ENCODE measurements around the gene AATK. TPM values are rescaled to one million over a fixed set of nuclear protein-coding genes. Genes with fewer than 3 reads are reported as not detected.

Gene AATK
- total and polyA plus RNA-seq, 4 donors, result 2.9 to 15.1 (median 9.1) TPM

DNA sequence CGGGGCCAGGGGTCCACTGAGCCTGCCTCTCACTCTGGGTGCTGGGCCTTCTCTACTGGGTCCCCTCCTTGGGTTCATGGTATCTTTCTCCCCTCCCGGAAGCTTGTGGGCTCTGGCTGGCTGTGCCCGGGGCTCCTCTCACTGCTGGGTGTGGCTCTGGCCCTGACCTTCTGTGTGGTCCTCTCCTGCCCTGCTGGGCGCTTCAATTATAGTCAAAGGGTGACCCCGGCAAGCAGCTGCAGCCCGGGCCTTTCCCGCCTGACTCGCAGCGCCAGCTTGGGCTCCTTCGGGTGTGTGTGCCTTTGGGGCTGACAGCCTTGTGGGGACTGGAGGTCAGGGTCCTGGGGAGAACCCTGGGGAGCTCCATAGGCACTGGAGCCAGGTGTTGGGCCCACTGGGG, 55.0 kb downstream of the AATK start:
- intact Hi-C loops (cut with DNase I), result no loop called here
- DNase-seq (no peak), ATAC-seq (ENCODE audit: low FRiP score) (no peak)
- 84 to 87% methylated on average over 10 of the region's 10 CpGs for WGBS, 2 donors
- no peak overlapping the region for H3K4me3 ChIP-seq (ENCODE audit: low read length in 2 of 2)
- no peaks in the 10 kb centered on the region for H3K9me3 ChIP-seq (ENCODE audit: control insufficient read depth, low read length)
- no peaks in the 10 kb centered on the region for H3K27me3 ChIP-seq (ENCODE audit: control insufficient read depth in 1 of 2, insufficient read depth in 2 of 2, low read length in 1 of 2)
- no peaks in the 10 kb centered on the region for H3K36me3 ChIP-seq (ENCODE audit: control insufficient read depth in 1 of 2, insufficient read depth in 2 of 2, low read length in 1 of 2)
- no peaks in the 10 kb centered on the region for H3K4me1 ChIP-seq (ENCODE audit: control insufficient read depth in 1 of 2, insufficient read depth in 2 of 2, low read length in 2 of 2)
- H3K27ac ChIP-seq (ENCODE audit: low read depth in 1 of 2, low read length in 2 of 2), result no peak overlapping the region

DNA sequence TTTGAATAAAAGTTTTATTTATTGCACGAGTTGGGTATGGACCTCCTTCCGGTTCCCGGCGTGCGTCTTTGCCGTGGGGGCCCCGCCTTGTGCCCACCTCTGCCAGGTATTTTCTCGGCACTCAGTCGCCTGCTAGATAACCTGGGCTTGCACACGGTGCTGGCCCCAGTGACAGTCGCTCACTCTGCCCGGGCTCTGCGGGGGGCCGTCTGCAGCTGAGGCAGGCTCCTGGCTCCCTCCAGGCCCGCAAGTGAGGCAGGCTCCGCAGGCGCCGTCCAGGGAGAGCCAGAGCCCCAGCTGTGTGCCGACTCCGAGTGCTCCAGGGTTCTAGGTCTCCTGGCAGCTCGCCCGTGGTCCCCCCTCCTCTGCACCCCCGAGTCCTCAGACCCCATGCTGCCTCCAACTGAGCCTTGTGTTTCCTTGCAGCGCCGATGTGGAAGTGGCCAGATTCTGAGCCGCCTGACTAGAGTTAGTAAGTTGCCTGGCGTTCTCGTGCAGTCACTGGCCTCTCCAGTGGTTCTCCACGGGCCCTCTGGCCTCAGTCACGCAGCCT, 55.5 kb downstream of the AATK start:
- WGBS, 2 donors, result 85 to 89% methylated on average over 25 to 30 of the region's 30 CpGs
- Histone ChIP-seq H3K9me3 (ENCODE audit: control insufficient read depth, low read length) (no peaks in the 10 kb centered on the region), H3K27ac (ENCODE audit: low read depth in 1 of 2, low read length in 2 of 2) (no peak overlapping the region), H3K27me3 (ENCODE audit: control insufficient read depth in 1 of 2, insufficient read depth in 2 of 2, low read length in 1 of 2) (no peaks in the 10 kb centered on the region), H3K4me1 (ENCODE audit: control insufficient read depth in 1 of 2, insufficient read depth in 2 of 2, low read length in 2 of 2) (no peaks in the 10 kb centered on the region), H3K36me3 (ENCODE audit: control insufficient read depth in 1 of 2, insufficient read depth in 2 of 2, low read length in 1 of 2) (no peaks in the 10 kb centered on the region), H3K4me3 (ENCODE audit: low read length in 2 of 2) (no peak overlapping the region)
- intact Hi-C loops (cut with DNase I), result no loop called here
- no peak for ATAC-seq (ENCODE audit: low FRiP score)
- no peak for DNase-seq

DNA sequence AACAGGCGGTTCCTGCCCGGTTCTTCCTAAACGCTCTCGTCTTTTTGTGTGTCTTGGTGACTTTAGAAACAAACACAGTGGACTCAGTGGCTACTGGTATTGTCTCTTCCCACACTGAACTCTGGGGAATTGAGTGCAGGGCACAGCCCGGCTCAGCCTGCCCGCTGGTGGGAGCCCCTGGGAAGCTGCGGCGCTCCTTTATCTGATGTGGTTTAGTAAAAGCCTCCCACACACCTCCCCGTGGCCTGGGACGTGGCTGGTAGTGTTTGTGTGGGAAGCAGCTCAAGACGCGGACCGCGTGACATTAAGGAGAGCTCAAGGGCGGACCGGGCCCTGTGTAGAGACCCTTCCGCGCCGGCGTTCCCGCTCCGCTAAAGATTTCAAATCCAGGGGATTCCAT, 56.1 kb downstream of the AATK start:
- no peaks in the 10 kb centered on the region for H3K36me3 ChIP-seq (ENCODE audit: control insufficient read depth in 1 of 2, insufficient read depth in 2 of 2, low read length in 1 of 2)
- no peak for ATAC-seq (ENCODE audit: low FRiP score)
- H3K27me3 ChIP-seq (ENCODE audit: control insufficient read depth in 1 of 2, insufficient read depth in 2 of 2, low read length in 1 of 2), result no peaks in the 10 kb centered on the region
- H3K4me1 ChIP-seq (ENCODE audit: control insufficient read depth in 1 of 2, insufficient read depth in 2 of 2, low read length in 2 of 2), result no peaks in the 10 kb centered on the region
- intact Hi-C loops (cut with DNase I), result no loop called here
- DNase-seq, result no peak
- no peak overlapping the region for H3K27ac ChIP-seq (ENCODE audit: low read depth in 1 of 2, low read length in 2 of 2)
- 84 to 87% methylated on average over 22 of the region's 22 CpGs for WGBS, 2 donors
- no peaks in the 10 kb centered on the region for H3K9me3 ChIP-seq (ENCODE audit: control insufficient read depth, low read length)
- no peak overlapping the region for H3K4me3 ChIP-seq (ENCODE audit: low read length in 2 of 2)

DNA sequence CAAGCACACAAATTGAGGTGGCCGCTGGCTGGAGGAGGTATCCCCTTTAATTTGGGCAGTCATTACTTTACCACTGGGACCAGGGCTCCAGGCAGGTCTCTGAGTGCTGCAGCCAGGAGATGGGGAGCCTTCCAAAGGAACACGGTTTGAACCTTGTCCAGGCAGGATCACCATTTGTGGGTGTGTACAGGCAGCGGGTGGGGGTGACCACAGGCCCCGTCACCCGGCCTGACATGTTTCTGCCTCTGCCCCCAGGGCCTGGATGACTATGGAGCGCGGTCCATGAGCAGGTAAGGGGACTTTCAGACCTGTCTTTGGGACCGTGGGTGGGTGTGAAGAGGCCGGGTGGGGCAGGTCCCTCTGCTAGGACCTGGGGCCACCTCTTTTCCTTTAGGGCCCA, 57.8 kb downstream of the AATK start:
- H3K36me3 ChIP-seq (ENCODE audit: control insufficient read depth in 1 of 2, insufficient read depth in 2 of 2, low read length in 1 of 2), result no peaks in the 10 kb centered on the region
- H3K27me3 ChIP-seq (ENCODE audit: control insufficient read depth in 1 of 2, insufficient read depth in 2 of 2, low read length in 1 of 2), result no peaks in the 10 kb centered on the region
- H3K27ac ChIP-seq (ENCODE audit: low read depth in 1 of 2, low read length in 2 of 2), result no peak overlapping the region
- 82 to 86% methylated on average over 9 of the region's 9 CpGs for WGBS, 2 donors
- no peak for ATAC-seq (ENCODE audit: low FRiP score)
- H3K9me3 ChIP-seq (ENCODE audit: control insufficient read depth, low read length), result no peaks in the 10 kb centered on the region
- no peak for DNase-seq
- intact Hi-C loops (cut with DNase I), result no loop called here
- H3K4me3 ChIP-seq (ENCODE audit: low read length in 2 of 2), result no peak overlapping the region
- no peaks in the 10 kb centered on the region for H3K4me1 ChIP-seq (ENCODE audit: control insufficient read depth in 1 of 2, insufficient read depth in 2 of 2, low read length in 2 of 2)

DNA sequence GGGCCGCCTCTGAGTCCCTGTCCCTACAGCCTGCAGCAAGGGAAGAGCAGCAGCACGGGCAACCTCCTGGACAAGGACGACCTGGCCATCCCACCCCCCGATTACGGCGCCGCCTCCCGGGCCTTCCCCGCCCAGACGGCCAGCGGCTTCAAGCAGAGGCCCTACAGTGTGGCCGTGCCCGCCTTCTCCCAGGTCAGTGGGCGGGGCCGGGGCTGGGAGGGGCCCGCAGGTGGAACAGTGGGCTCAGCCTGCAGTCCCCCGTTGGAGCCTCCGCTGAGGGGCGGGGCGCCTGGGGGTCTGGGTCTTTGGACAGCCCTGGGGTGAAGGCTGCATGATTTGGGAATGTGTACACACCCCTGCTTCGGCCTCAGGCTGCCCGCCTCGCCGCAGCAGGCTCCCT, 59.3 kb downstream of the AATK start:
- intact Hi-C loops (cut with DNase I), result no loop called here
- no peak overlapping the region for H3K27ac ChIP-seq (ENCODE audit: low read depth in 1 of 2, low read length in 2 of 2)
- no peaks in the 10 kb centered on the region for H3K4me1 ChIP-seq (ENCODE audit: control insufficient read depth in 1 of 2, insufficient read depth in 2 of 2, low read length in 2 of 2)
- no peaks in the 10 kb centered on the region for H3K9me3 ChIP-seq (ENCODE audit: control insufficient read depth, low read length)
- H3K27me3 ChIP-seq (ENCODE audit: control insufficient read depth in 1 of 2, insufficient read depth in 2 of 2, low read length in 1 of 2), result no peaks in the 10 kb centered on the region
- no peak for ATAC-seq (ENCODE audit: low FRiP score)
- H3K36me3 ChIP-seq (ENCODE audit: control insufficient read depth in 1 of 2, insufficient read depth in 2 of 2, low read length in 1 of 2), result no peaks in the 10 kb centered on the region
- DNase-seq, result no peak
- 92 to 93% methylated on average over 24 of the region's 24 CpGs for WGBS, 2 donors
- no peak overlapping the region for H3K4me3 ChIP-seq (ENCODE audit: low read length in 2 of 2)

DNA sequence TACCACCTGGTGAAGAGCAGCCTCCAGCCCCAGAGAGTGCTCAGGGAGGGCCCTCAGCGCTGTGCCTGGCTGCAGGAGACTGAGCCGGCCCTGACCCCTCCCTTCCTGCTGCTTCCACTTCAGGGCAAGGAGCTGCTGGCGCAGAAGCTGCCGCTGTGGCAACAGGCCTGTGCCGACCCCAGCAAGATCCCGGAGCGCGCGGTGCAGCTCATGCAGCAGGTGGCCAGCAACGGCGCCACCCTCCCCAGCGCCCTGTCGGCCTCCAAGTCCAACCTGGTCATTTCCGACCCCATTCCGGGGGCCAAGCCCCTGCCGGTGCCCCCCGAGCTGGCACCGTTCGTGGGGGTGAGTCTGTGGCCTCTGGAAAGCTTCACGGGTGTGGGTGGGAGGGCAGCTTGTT, 62.6 kb downstream of the AATK start:
- WGBS, 2 donors, result 93 to 95% methylated on average over 18 to 20 of the region's 20 CpGs
- no peaks in the 10 kb centered on the region for H3K4me1 ChIP-seq (ENCODE audit: control insufficient read depth in 1 of 2, insufficient read depth in 2 of 2, low read length in 2 of 2)
- H3K36me3 ChIP-seq (ENCODE audit: control insufficient read depth in 1 of 2, insufficient read depth in 2 of 2, low read length in 1 of 2), result no peaks in the 10 kb centered on the region
- H3K27me3 ChIP-seq (ENCODE audit: control insufficient read depth in 1 of 2, insufficient read depth in 2 of 2, low read length in 1 of 2), result no peaks in the 10 kb centered on the region
- DNase-seq (no peak), ATAC-seq (ENCODE audit: low FRiP score) (no peak)
- intact Hi-C loops (cut with DNase I), result loop anchor here (5.0 kb wide), 2 partner anchors 66 to 76 kb away; partner anchors contain the start of gene BAIAP2 (in 1 of the 2)
- no peak overlapping the region for H3K4me3 ChIP-seq (ENCODE audit: low read length in 2 of 2)
- no peak overlapping the region for H3K27ac ChIP-seq (ENCODE audit: low read depth in 1 of 2, low read length in 2 of 2)
- H3K9me3 ChIP-seq (ENCODE audit: control insufficient read depth, low read length), result no peaks in the 10 kb centered on the region

DNA sequence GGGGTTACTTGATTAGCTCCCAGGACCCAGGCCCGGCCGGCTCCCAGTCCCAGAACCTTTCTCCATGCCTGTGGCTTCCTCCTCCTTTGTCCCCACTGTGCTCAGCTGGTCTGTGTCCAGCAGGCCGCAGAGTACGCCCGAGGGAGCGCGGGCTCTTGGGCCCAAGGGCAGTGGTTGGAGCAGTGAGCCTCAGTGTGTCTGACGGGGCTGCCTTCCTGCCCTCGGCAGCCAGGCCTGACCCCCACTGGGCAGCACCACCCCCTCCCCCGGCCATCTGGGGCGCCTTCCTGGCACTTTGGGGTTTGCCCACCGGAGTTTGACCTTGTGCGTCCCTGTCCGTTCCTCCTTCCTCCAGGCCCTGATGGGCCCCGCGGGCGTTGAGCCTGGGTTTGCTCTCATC, 63.2 kb downstream of the AATK start:
- Histone ChIP-seq H3K4me1 (ENCODE audit: control insufficient read depth in 1 of 2, insufficient read depth in 2 of 2, low read length in 2 of 2) (no peaks in the 10 kb centered on the region), H3K27me3 (ENCODE audit: control insufficient read depth in 1 of 2, insufficient read depth in 2 of 2, low read length in 1 of 2) (no peaks in the 10 kb centered on the region), H3K9me3 (ENCODE audit: control insufficient read depth, low read length) (no peaks in the 10 kb centered on the region), H3K36me3 (ENCODE audit: control insufficient read depth in 1 of 2, insufficient read depth in 2 of 2, low read length in 1 of 2) (no peaks in the 10 kb centered on the region), H3K27ac (ENCODE audit: low read depth in 1 of 2, low read length in 2 of 2) (no peak overlapping the region), H3K4me3 (ENCODE audit: low read length in 2 of 2) (no peak overlapping the region)
- ATAC-seq (ENCODE audit: low FRiP score), result no peak
- no peak for DNase-seq
- intact Hi-C loops (cut with DNase I), result loop anchor here (5.0 kb wide), 2 partner anchors 66 to 76 kb away; partner anchors contain the start of gene BAIAP2 (in 1 of the 2)
- 93 to 94% methylated on average over 14 to 17 of the region's 17 CpGs for WGBS, 2 donors

DNA sequence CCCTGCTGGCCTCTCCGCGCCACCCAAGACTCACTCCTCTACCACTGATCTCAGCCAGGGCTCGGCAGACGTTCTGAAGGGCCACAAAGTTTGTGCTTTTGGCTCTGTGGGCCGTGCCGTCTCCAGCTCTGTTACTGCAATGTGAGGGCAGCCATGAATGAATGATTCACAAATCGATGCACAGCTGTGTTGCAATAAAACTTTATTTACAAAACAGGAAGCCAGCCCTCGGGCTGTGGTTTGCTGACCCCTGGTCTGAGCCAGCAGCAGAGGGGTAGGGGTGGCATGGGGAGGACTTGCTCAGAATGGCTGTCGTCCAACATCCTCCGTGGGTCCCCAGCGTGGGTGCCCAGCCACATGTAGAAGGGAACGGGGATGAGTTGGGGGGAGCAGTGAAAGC, 63.7 kb downstream of the AATK start:
- intact Hi-C loops (cut with DNase I), result loop anchor here (5.0 kb wide), 2 partner anchors 65 to 75 kb away; partner anchors contain the start of gene BAIAP2 (in 1 of the 2)
- Histone ChIP-seq H3K4me3 (ENCODE audit: low read length in 2 of 2) (no peak overlapping the region), H3K9me3 (ENCODE audit: control insufficient read depth, low read length) (no peaks in the 10 kb centered on the region), H3K27ac (ENCODE audit: low read depth in 1 of 2, low read length in 2 of 2) (no peak overlapping the region), H3K27me3 (ENCODE audit: control insufficient read depth in 1 of 2, insufficient read depth in 2 of 2, low read length in 1 of 2) (no peaks in the 10 kb centered on the region), H3K4me1 (ENCODE audit: control insufficient read depth in 1 of 2, insufficient read depth in 2 of 2, low read length in 2 of 2) (no peaks in the 10 kb centered on the region), H3K36me3 (ENCODE audit: control insufficient read depth in 1 of 2, insufficient read depth in 2 of 2, low read length in 1 of 2) (no peaks in the 10 kb centered on the region)
- ATAC-seq (ENCODE audit: low FRiP score), result no peak
- 89 to 90% methylated on average over 12 of the region's 12 CpGs for WGBS, 2 donors
- DNase-seq, result no peak

DNA sequence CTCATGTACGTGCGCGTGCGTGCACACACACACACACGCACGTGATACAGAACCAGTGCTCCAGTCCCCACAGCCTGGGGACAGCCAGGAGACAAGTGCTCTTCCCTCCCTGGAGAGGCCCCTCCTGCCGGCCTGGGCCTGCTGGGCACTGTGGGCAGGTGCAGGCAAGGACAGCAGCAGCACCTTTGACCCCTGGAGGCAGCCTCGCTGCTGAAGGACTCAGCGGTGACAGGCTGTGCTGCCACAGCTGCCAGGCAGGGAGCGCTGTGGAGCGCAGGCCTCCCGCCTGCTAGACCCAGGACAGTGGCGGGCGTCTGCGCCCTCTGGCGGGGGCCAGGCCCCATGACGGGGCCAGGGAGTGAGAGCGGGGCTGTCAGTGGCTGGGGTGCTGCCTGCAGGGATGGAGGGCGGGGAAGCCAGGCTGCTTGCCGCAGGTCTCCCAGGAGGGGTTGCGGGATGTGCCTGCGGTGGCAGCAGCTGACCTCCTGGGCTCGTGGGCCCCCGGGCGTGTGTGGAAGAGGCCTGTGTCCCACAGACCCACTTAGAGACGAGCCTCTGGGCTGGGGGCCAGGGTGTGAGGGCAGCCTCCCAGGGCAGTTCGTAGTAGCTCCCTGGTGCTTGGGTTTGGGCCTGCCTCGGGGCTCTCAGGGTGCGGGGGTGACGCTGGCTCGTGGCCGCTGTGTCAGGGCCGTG, 64.3 kb downstream of the AATK start:
- H3K9me3 ChIP-seq (ENCODE audit: control insufficient read depth, low read length), result no peaks in the 10 kb centered on the region
- no peaks in the 10 kb centered on the region for H3K27me3 ChIP-seq (ENCODE audit: control insufficient read depth in 1 of 2, insufficient read depth in 2 of 2, low read length in 1 of 2)
- no peak overlapping the region for H3K27ac ChIP-seq (ENCODE audit: low read depth in 1 of 2, low read length in 2 of 2)
- WGBS, 2 donors, result 45% methylated on average over 32 to 33 of the region's 33 CpGs
- H3K4me1 ChIP-seq (ENCODE audit: control insufficient read depth in 1 of 2, insufficient read depth in 2 of 2, low read length in 2 of 2), result no peaks in the 10 kb centered on the region
- intact Hi-C loops (cut with DNase I), result loop anchor here (1.0 to 5.0 kb wide), 5 partner anchors 64 to 112 kb away; partner anchors contain the start of genes BAIAP2 (in 1 of the 2) and CHMP6 (in 1 of the 2)
- no peak overlapping the region for H3K4me3 ChIP-seq (ENCODE audit: low read length in 2 of 2)
- H3K36me3 ChIP-seq (ENCODE audit: control insufficient read depth in 1 of 2, insufficient read depth in 2 of 2, low read length in 1 of 2), result no peaks in the 10 kb centered on the region
- peak; percentile 90 to 93 for DNase-seq
- peak; percentile 90 for ATAC-seq (ENCODE audit: low FRiP score)

All from aorta (tissue), 5 donors.